PC-3 (cell line): ENCODE results near the gene CLPTM1L. TPM values are rescaled to one million over a fixed set of nuclear protein-coding genes. Genes with fewer than 3 reads are reported as not detected.

Experiments used
- ATAC-seq: fragments of 200-7000 bp; cut with Tn5 transposase; 2 replicates; pipeline ENCODE4 v1.9.1; 2020; ENCODE audit warnings: mild to moderate bottlenecking, moderate library complexity
- BruUV-seq: library from RNA; stranded (reverse); fragments of 400-500 nt; replicated peaks from 2 replicates; lab custom pipeline; 2021; lab: Mats Ljungman, UMichigan
- CTCF ChIA-PET: fragments of 300-600 bp; sonication (Branson Sonifier 250); formaldehyde crosslinking; loops from one replicate; lab custom pipeline; 2022; ENCODE audit warnings: antibody characterized with exemption; lab: Charles Lee
- POLR2A ChIA-PET: fragments of 300-600 bp; sonication (Branson Sonifier 250); formaldehyde crosslinking; loops from one replicate; lab custom pipeline; 2022; ENCODE audit warnings: antibody characterized with exemption; ENCODE audit not compliant: unreplicated experiment; lab: Charles Lee
- DNase-seq: peaks from one replicate; pipeline ENCODE4 v3.0.0-alpha.2; 2015
- H2AFZ ChIP-seq: fragments of 300-600 bp; sonication (generic); 2 replicates; pipeline ENCODE4 v1.6.0; 2016; ENCODE audit warnings: antibody characterized with exemption, low read length
- H3F3A ChIP-seq: fragments of 300-600 bp; sonication (generic); one replicate; pipeline ENCODE4 v1.6.0; 2017; ENCODE audit warnings: antibody characterized with exemption, low read length, control low read depth, mild to moderate bottlenecking; ENCODE audit not compliant: unreplicated experiment
- H3K27ac ChIP-seq: fragments of 300-600 bp; sonication (generic); 2 replicates; pipeline ENCODE4 v1.5.1; 2016; ENCODE audit warnings: mild to moderate bottlenecking, low read length
- H3K27me3 ChIP-seq: fragments of 300-600 bp; sonication (generic); 2 replicates; pipeline ENCODE4 v1.6.1; 2016; ENCODE audit warnings: low read length, mixed read lengths
- H3K36me3 ChIP-seq: fragments of 300-600 bp; sonication (generic); 2 replicates; pipeline ENCODE4 v1.6.1; 2016; ENCODE audit warnings: low read depth, mixed run types, low read length, mixed read lengths
- H3K4me1 ChIP-seq: fragments of 300-600 bp; sonication (generic); 2 replicates; pipeline ENCODE4 v1.5.1; 2016; ENCODE audit warnings: low read length; ENCODE audit not compliant: insufficient read depth
- H3K4me2 ChIP-seq: fragments of 300-600 bp; sonication (generic); 2 replicates; pipeline ENCODE4 v1.6.0; 2016; ENCODE audit warnings: low read length
- H3K4me3 ChIP-seq: fragments of 300-600 bp; sonication (generic); 2 replicates; pipeline ENCODE4 v1.5.1; 2016; ENCODE audit warnings: mild to moderate bottlenecking, low read length, mixed read lengths
- H3K79me2 ChIP-seq: fragments of 300-600 bp; sonication (generic); 2 replicates; pipeline ENCODE4 v1.6.1; 2017; ENCODE audit warnings: low read length, mixed read lengths
- H3K9ac ChIP-seq: fragments of 300-600 bp; sonication (generic); 2 replicates; pipeline ENCODE4 v1.6.0; 2016; ENCODE audit warnings: mild to moderate bottlenecking, low read length
- H3K9me2 ChIP-seq: fragments of 300-600 bp; sonication (generic); replicated peaks from 2 replicates; pipeline ENCODE4 v1.6.1; 2016; ENCODE audit warnings: mixed run types, low read length, mixed read lengths
- H3K9me3 ChIP-seq: fragments of 300-600 bp; sonication (generic); 2 replicates; pipeline ENCODE4 v1.6.1; 2016; ENCODE audit warnings: low read length, mixed read lengths
- H4K20me1 ChIP-seq: fragments of 300-600 bp; sonication (generic); 2 replicates; pipeline ENCODE4 v1.6.1; 2016; ENCODE audit warnings: low read length, mixed read lengths
- CTCF ChIP-seq: fragments of 300-600 bp; sonication (generic); conservative IDR thresholded peaks from 2 replicates; pipeline ENCODE4 v1.5.1; 2017; ENCODE audit warnings: antibody characterized with exemption, low read depth, mild to moderate bottlenecking, low read length
- EZH2 ChIP-seq: fragments of 300-600 bp; sonication (generic); IDR thresholded peaks from one replicate; pipeline ENCODE4 v1.6.1; 2017; ENCODE audit warnings: antibody characterized with exemption, mild to moderate bottlenecking, low read length; ENCODE audit not compliant: unreplicated experiment
- EZH2phosphoT487 ChIP-seq: fragments of 300-600 bp; sonication (generic); IDR thresholded peaks from 2 replicates; pipeline ENCODE4 v1.6.1; 2018; ENCODE audit warnings: mild to moderate bottlenecking, antibody characterized with exemption, low read length, borderline replicate concordance
- intact Hi-C: fragments of 100-400 bp; cut with micrococcal nuclease; formaldehyde crosslinking; loops from 2 replicates; pipeline ENCODE4 v1.9.0; 2023
- total RNA-seq: library from RNA; depleted of rRNA; stranded (reverse); fragments of >200 nt; gene quantifications from 2 replicates; pipeline ENCODE4 v1.2.3, GENCODE V29; 2014

CLPTM1L gene
- total RNA-seq, 1 experiment from 2014 or later, result 463 TPM

- ChIA-PET CTCF (no interaction called here), POLR2A (no interaction called here)
- H4K20me1 ChIP-seq, result no peaks in the 10 kb centered on the region
- no peak overlapping the region for H3K4me3 ChIP-seq
- ATAC-seq, result no peak
- H3K79me2 ChIP-seq, result no peaks in the 10 kb centered on the region
- no peaks in the 10 kb centered on the region for H3K9me2 ChIP-seq
- no peak for DNase-seq
- no peaks in the 10 kb centered on the region for H3K27me3 ChIP-seq
- no peaks in the 10 kb centered on the region for H3F3A ChIP-seq
- no peak overlapping the region for H3K4me2 ChIP-seq
- H3K9me3 ChIP-seq, result no peaks in the 10 kb centered on the region
- TF ChIP-seq CTCF (no peak), EZH2 (no peak), EZH2phosphoT487 (no peak)
- H2AFZ ChIP-seq, result no peak overlapping the region
- no peaks in the 10 kb centered on the region for H3K4me1 ChIP-seq
- no peak overlapping the region for H3K27ac ChIP-seq
- no peak overlapping the region for H3K9ac ChIP-seq
- BruUV-seq, result no TSS peak
- intact Hi-C loops, result no loop called here
- no peaks in the 10 kb centered on the region for H3K36me3 ChIP-seq
Measured at GRCh38 chr5:1270933-1271914, 73.7 kb downstream of the CLPTM1L start.

- Histone ChIP-seq H3K9me3 (no peaks in the 10 kb centered on the region), H3K4me1 (no peaks in the 10 kb centered on the region), H3K27ac (no peak overlapping the region), H4K20me1 (no peaks in the 10 kb centered on the region), H2AFZ (no peak overlapping the region), H3F3A (no peaks in the 10 kb centered on the region), H3K36me3 (no peaks in the 10 kb centered on the region), H3K4me3 (no peak overlapping the region), H3K9ac (no peak overlapping the region), H3K27me3 (no peaks in the 10 kb centered on the region), H3K9me2 (no peaks in the 10 kb centered on the region), H3K4me2 (no peak overlapping the region), H3K79me2 (no peaks in the 10 kb centered on the region)
- TF ChIP-seq EZH2, result no peak
- TF ChIP-seq EZH2phosphoT487, result no peak
- no peak for TF ChIP-seq CTCF
- DNase-seq, result no peak
- ATAC-seq, result no peak
- ChIA-PET POLR2A (no interaction called here), CTCF (no interaction called here)
- intact Hi-C loops, result no loop called here
- no TSS peak for BruUV-seq
Measured at GRCh38 chr5:1270426-1270825, 74.5 kb downstream of the CLPTM1L start.

DNA sequence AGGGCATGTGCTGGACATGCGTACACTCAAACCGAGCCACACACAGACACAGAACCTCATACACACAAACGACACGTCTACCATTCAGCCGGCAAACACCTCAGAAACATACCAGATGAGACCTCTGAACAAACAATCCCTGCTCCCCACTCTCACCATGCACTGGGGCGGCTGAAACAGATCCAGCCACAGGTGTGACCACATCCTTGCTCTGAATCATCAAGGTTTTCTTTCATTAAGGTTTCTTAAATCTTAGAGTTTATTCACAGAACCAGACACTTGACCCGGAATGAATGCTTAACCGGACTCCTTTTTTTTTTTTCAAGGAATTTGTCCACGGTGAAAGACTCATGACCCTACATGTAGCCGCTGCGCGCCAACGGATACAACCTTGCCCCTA lies 76.2 kb downstream of the CLPTM1L start:
- H3K9me3 ChIP-seq, result no peaks in the 10 kb centered on the region
- DNase-seq (no peak), ATAC-seq (no peak)

More for the DNA sequence above, 76.2 kb downstream of the CLPTM1L start:
- H3K4me2 ChIP-seq, result no peak overlapping the region
- H3K9ac ChIP-seq, result no peak overlapping the region
- TF ChIP-seq EZH2, result no peak
- TF ChIP-seq CTCF, result no peak
- TF ChIP-seq EZH2phosphoT487, result no peak
- CTCF ChIA-PET, result no interaction called here
- H2AFZ ChIP-seq, result no peak overlapping the region
- H3F3A ChIP-seq, result no peaks in the 10 kb centered on the region
- no peaks in the 10 kb centered on the region for H3K4me1 ChIP-seq
- intact Hi-C loops, result no loop called here
- no peaks in the 10 kb centered on the region for H4K20me1 ChIP-seq
- BruUV-seq, result no TSS peak
- H3K4me3 ChIP-seq, result no peak overlapping the region
- H3K27me3 ChIP-seq, result no peaks in the 10 kb centered on the region
- no peak overlapping the region for H3K27ac ChIP-seq
- POLR2A ChIA-PET, result no interaction called here
- H3K79me2 ChIP-seq, result no peaks in the 10 kb centered on the region
- H3K9me2 ChIP-seq, result no peaks in the 10 kb centered on the region
- H3K36me3 ChIP-seq, result no peaks in the 10 kb centered on the region
